Neutrophil (primary cell): ENCODE data around the gene XYLT1.

Source experiments
- H3K27ac ChIP-seq: fragments of 200-600 bp; sonication (generic); 2 replicates; pipeline ENCODE4 v1.5.1; 2016; ENCODE audit warnings: mild to moderate bottlenecking, moderate library complexity
- H3K27me3 ChIP-seq: fragments of 200-600 bp; sonication (generic); 2 replicates; pipeline ENCODE4 v1.6.0; 2016; ENCODE audit warnings: mild to moderate bottlenecking
- H3K36me3 ChIP-seq: fragments of 200-600 bp; sonication (generic); 2 replicates; pipeline ENCODE4 v1.5.1; 2017
- H3K4me1 ChIP-seq, 2 experiments: fragments of 200-600 bp in 1 of 2; sonication (generic) in 1 of 2; 1 replicate in 1 of 2; 2 replicates in 1 of 2; pipeline versions ENCODE4 v1.5.1 to v1.6.1; 2013 to 2016; ENCODE audit warnings: low read depth in 1 of 2, low read length in 1 of 2, mild to moderate bottlenecking in 1 of 2, moderate library complexity in 1 of 2; ENCODE audit not compliant: control insufficient read depth in 1 of 2, insufficient read depth in 1 of 2
- H3K4me3 ChIP-seq, 2 experiments: fragments of 200-600 bp in 1 of 2; sonication (generic) in 1 of 2; 1 replicate in 1 of 2; 2 replicates in 1 of 2; pipeline ENCODE4 v1.5.1; 2013 to 2016; ENCODE audit warnings: low read depth in 1 of 2, low read length in 1 of 2, mild to moderate bottlenecking in 1 of 2, moderate library complexity in 1 of 2
- H3K9me3 ChIP-seq: fragments of 200-600 bp; sonication (generic); 2 replicates; pipeline ENCODE4 v1.5.1; 2016
- CTCF ChIP-seq: fragments of 200-600 bp; sonication (generic); IDR thresholded peaks from 2 replicates; pipeline ENCODE4 v1.5.1; 2016; ENCODE audit warnings: antibody characterized with exemption

The XYLT1 gene

GRCh38 chr16:17147942-17148341 lies 322.8 kb downstream of the XYLT1 start:
- H3K36me3 ChIP-seq, result no peaks in the 10 kb centered on the region
- no peak for TF ChIP-seq CTCF
- H3K4me1 ChIP-seq, result no peaks in the 10 kb centered on the region
- no peak overlapping the region for H3K4me3 ChIP-seq
- H3K9me3 ChIP-seq, result no peaks in the 10 kb centered on the region
- H3K27ac ChIP-seq, result no peak overlapping the region
- no peaks in the 10 kb centered on the region for H3K27me3 ChIP-seq

- TF ChIP-seq CTCF, result no peak
- Histone ChIP-seq H3K27ac (no peak overlapping the region), H3K4me1 (no peaks in the 10 kb centered on the region), H3K27me3 (no peaks in the 10 kb centered on the region), H3K36me3 (peaks cover 15% of the 10 kb centered on the region), H3K9me3 (no peaks in the 10 kb centered on the region), H3K4me3 (no peak overlapping the region)
These were observed 325.7 kb downstream of the XYLT1 start for GRCh38 chr16:17145029-17145428.

- no peaks in the 10 kb centered on the region for H3K27me3 ChIP-seq
- H3K4me1 ChIP-seq, result no peaks in the 10 kb centered on the region
- TF ChIP-seq CTCF, result no peak
- no peak overlapping the region for H3K27ac ChIP-seq
- H3K36me3 ChIP-seq, result peaks cover 21% of the 10 kb centered on the region
- H3K4me3 ChIP-seq, result no peak overlapping the region
- H3K9me3 ChIP-seq, result no peaks in the 10 kb centered on the region
These were observed 326.3 kb downstream of the XYLT1 start for GRCh38 chr16:17144431-17144830.

GRCh38 chr16:17143546-17144419 lies 327.0 kb downstream of the XYLT1 start:
- TF ChIP-seq CTCF, result no peak
- Histone ChIP-seq H3K9me3 (no peaks in the 10 kb centered on the region), H3K4me1 (no peaks in the 10 kb centered on the region), H3K36me3 (peaks cover 25% of the 10 kb centered on the region), H3K27me3 (no peaks in the 10 kb centered on the region), H3K4me3 (no peak overlapping the region), H3K27ac (no peak overlapping the region)

GRCh38 chr16:17138801-17139200 lies 332.0 kb downstream of the XYLT1 start:
- Histone ChIP-seq H3K27ac (no peak overlapping the region), H3K4me1 (no peaks in the 10 kb centered on the region), H3K9me3 (no peaks in the 10 kb centered on the region), H3K36me3 (peaks cover 72% of the 10 kb centered on the region), H3K27me3 (no peaks in the 10 kb centered on the region), H3K4me3 (no peak overlapping the region)
- TF ChIP-seq CTCF, result no peak
